ENCODE measurements around the gene SPHKAP. TPM values are rescaled to one million over a fixed set of nuclear protein-coding genes. Genes with fewer than 3 reads are reported as not detected.

The SPHKAP gene
- total RNA-seq, 2 experiments from 2014 or later, result not detected

GRCh38 chr2:228066126-228066798 lies 115.2 kb downstream of the SPHKAP start:
- intact Hi-C loops (cut with micrococcal nuclease), result no loop called here
- H3K9me3 Mint-ChIP-seq, result no peaks in the 10 kb centered on the region
- no peaks in the 10 kb centered on the region for H3K27me3 Mint-ChIP-seq
- H3K4me1 Mint-ChIP-seq (ENCODE audit: low read depth), result no peaks in the 10 kb centered on the region
- CTCF ChIA-PET, result no interaction called here
- ATAC-seq, result no peak
- no peak for DNase-seq
- POLR2A ChIA-PET, result no interaction called here
- no peak overlapping the region for H3K4me3 Mint-ChIP-seq
- TF ChIP-seq CTCF (IDR thresholded peaks at IDR 0.05), result no peak
- H3K36me3 Mint-ChIP-seq (ENCODE audit: low read depth), result no peaks in the 10 kb centered on the region
- H3K27ac Mint-ChIP-seq, result no peak overlapping the region

- no peaks in the 10 kb centered on the region for H3K36me3 Mint-ChIP-seq (ENCODE audit: low read depth)
- TF ChIP-seq CTCF (IDR thresholded peaks at IDR 0.05), result no peak
Measured at GRCh38 chr2:228065686-228066085, 115.8 kb downstream of the SPHKAP start.

GRCh38 chr2:228064796-228065315 lies 116.6 kb downstream of the SPHKAP start:
- no peak for TF ChIP-seq CTCF (IDR thresholded peaks at IDR 0.05)
- ATAC-seq (no peak), DNase-seq (no peak)
- CTCF ChIA-PET, result no interaction called here
- Mint-ChIP-seq H3K36me3 (ENCODE audit: low read depth) (no peaks in the 10 kb centered on the region), H3K4me1 (ENCODE audit: low read depth) (no peaks in the 10 kb centered on the region), H3K9me3 (no peaks in the 10 kb centered on the region), H3K4me3 (no peak overlapping the region), H3K27me3 (no peaks in the 10 kb centered on the region), H3K27ac (no peak overlapping the region)
- intact Hi-C loops (cut with micrococcal nuclease), result no loop called here
- POLR2A ChIA-PET, result no interaction called here

More at GRCh38 chr2:228065686-228066085, 115.8 kb downstream of the SPHKAP start:
- CTCF ChIA-PET, result no interaction called here
- H3K4me1 Mint-ChIP-seq (ENCODE audit: low read depth), result no peaks in the 10 kb centered on the region
- DNase-seq (no peak), ATAC-seq (no peak)
- no peaks in the 10 kb centered on the region for H3K27me3 Mint-ChIP-seq
- POLR2A ChIA-PET, result no interaction called here
- no peak overlapping the region for H3K27ac Mint-ChIP-seq
- no peaks in the 10 kb centered on the region for H3K9me3 Mint-ChIP-seq
- intact Hi-C loops (cut with micrococcal nuclease), result no loop called here
- no peak overlapping the region for H3K4me3 Mint-ChIP-seq

- ATAC-seq (no peak), DNase-seq (no peak)
- Mint-ChIP-seq H3K4me1 (ENCODE audit: low read depth) (no peaks in the 10 kb centered on the region), H3K4me3 (no peak overlapping the region), H3K27ac (no peak overlapping the region), H3K9me3 (no peaks in the 10 kb centered on the region), H3K27me3 (no peaks in the 10 kb centered on the region), H3K36me3 (ENCODE audit: low read depth) (no peaks in the 10 kb centered on the region)
- intact Hi-C loops (cut with micrococcal nuclease), result no loop called here
- POLR2A ChIA-PET, result no interaction called here
- TF ChIP-seq CTCF (IDR thresholded peaks at IDR 0.05), result no peak
- CTCF ChIA-PET, result no interaction called here
Measured at GRCh38 chr2:228064024-228064423, 117.5 kb downstream of the SPHKAP start.

- intact Hi-C loops (cut with micrococcal nuclease), result no loop called here
- H3K27ac Mint-ChIP-seq, result no peak overlapping the region
- ATAC-seq (no peak), DNase-seq (no peak)
- H3K4me3 Mint-ChIP-seq, result no peak overlapping the region
- H3K36me3 Mint-ChIP-seq (ENCODE audit: low read depth), result no peaks in the 10 kb centered on the region
- H3K4me1 Mint-ChIP-seq (ENCODE audit: low read depth), result no peaks in the 10 kb centered on the region
- ChIA-PET CTCF (no interaction called here), POLR2A (no interaction called here)
- TF ChIP-seq CTCF (IDR thresholded peaks at IDR 0.05), result no peak
- no peaks in the 10 kb centered on the region for H3K9me3 Mint-ChIP-seq
- H3K27me3 Mint-ChIP-seq, result no peaks in the 10 kb centered on the region
Measured at GRCh38 chr2:228063558-228063957, 117.9 kb downstream of the SPHKAP start.
